Keratinocyte (primary cell): Measurements from ENCODE around the gene PLCB3. TPM values are rescaled to one million over a fixed set of nuclear protein-coding genes. Genes with fewer than 3 reads are reported as not detected.

ENCODE experiments used
- DNase-seq: peaks from one replicate; pipeline ENCODE4 v3.0.0-alpha.2; 2011; ENCODE audit warnings: low read depth, missing footprints, low spot score
- FAIRE-seq: peaks from 2 replicates; lab custom pipeline; 2011; peaks lifted over from hg19 to GRCh38; lab: Jason Lieb, UNC
- H2AFZ ChIP-seq: 2 replicates; pipeline ENCODE4 v1.6.0; 2012; ENCODE audit warnings: low read length, control low read depth, inconsistent platforms; ENCODE audit not compliant: control insufficient read depth
- H3K27ac ChIP-seq: 2 replicates; pipeline ENCODE4 v1.5.1; 2011; ENCODE audit warnings: low read length; ENCODE audit not compliant: control insufficient read depth, insufficient read depth
- H3K27me3 ChIP-seq: 3 replicates; pipeline ENCODE4 v1.6.0; 2011; ENCODE audit warnings: low read length; ENCODE audit not compliant: control insufficient read depth, insufficient read depth; ENCODE audit errors: extremely low read depth
- H3K36me3 ChIP-seq, 2 experiments: 2 replicates in 1 of 2; 3 replicates in 1 of 2; pipeline ENCODE4 v1.5.1; 2011; ENCODE audit warnings: low read length in 2 of 2, mild to moderate bottlenecking in 1 of 2; ENCODE audit not compliant: control insufficient read depth in 2 of 2, insufficient read depth in 2 of 2; ENCODE audit errors: extremely low read depth in 1 of 2
- H3K4me1 ChIP-seq: 3 replicates; pipeline ENCODE4 v1.5.1; 2011; ENCODE audit warnings: low read length; ENCODE audit not compliant: control insufficient read depth, insufficient read depth; ENCODE audit errors: extremely low read depth
- H3K4me2 ChIP-seq: 3 replicates; pipeline ENCODE4 v1.6.0; 2011; ENCODE audit warnings: low read depth, low read length; ENCODE audit not compliant: control insufficient read depth, insufficient read depth; ENCODE audit errors: extremely low read depth
- H3K4me3 ChIP-seq, 3 experiments: fragments of 200-600 bp in 1 of 3; sonication (generic) in 1 of 3; 2 replicates in 2 of 3; 3 replicates in 1 of 3; pipeline ENCODE4 v1.5.1; 2011 to 2016; ENCODE audit warnings: low read length in 3 of 3, mild to moderate bottlenecking in 3 of 3, control low read depth in 2 of 3, inconsistent platforms in 1 of 3, low read depth in 1 of 3, mixed read lengths in 1 of 3, mixed run types in 1 of 3, moderate library complexity in 1 of 3; ENCODE audit not compliant: control insufficient read depth in 2 of 3, insufficient read depth in 2 of 3; ENCODE audit errors: extremely low read depth in 1 of 3
- H3K79me2 ChIP-seq: 2 replicates; pipeline ENCODE4 v1.6.0; 2012; ENCODE audit warnings: low read length; ENCODE audit not compliant: control insufficient read depth, insufficient read depth
- H3K9ac ChIP-seq: 3 replicates; pipeline ENCODE4 v1.6.0; 2011; ENCODE audit warnings: low read length; ENCODE audit not compliant: control insufficient read depth, insufficient read depth; ENCODE audit errors: extremely low read depth
- H3K9me1 ChIP-seq: 3 replicates; pipeline ENCODE4 v1.6.0; 2011; ENCODE audit warnings: low read length; ENCODE audit not compliant: control insufficient read depth, insufficient read depth; ENCODE audit errors: extremely low read depth
- H3K9me3 ChIP-seq: 2 replicates; pipeline ENCODE4 v1.5.1; 2012; ENCODE audit warnings: low read depth, low read length; ENCODE audit not compliant: control insufficient read depth
- H4K20me1 ChIP-seq: 3 replicates; pipeline ENCODE4 v1.6.0; 2011; ENCODE audit warnings: low read length; ENCODE audit not compliant: control insufficient read depth, insufficient read depth; ENCODE audit errors: extremely low read depth
- EZH2 ChIP-seq: IDR thresholded peaks from one replicate; pipeline ENCODE4 v1.6.1; 2012; ENCODE audit warnings: inconsistent platforms, mild to moderate bottlenecking, low read length, moderate library complexity
- dilution Hi-C: fragments of 300-500 bp; cut with MboI; formaldehyde crosslinking; loops from one replicate; pipeline ENCODE4 v1.7.0; 2020; ENCODE audit warnings: low sequenced_read_pairs; ENCODE audit not compliant: extremely low pct_ligation_motif_present
- polyA plus RNA-seq, 5 experiments: library from polyadenylated mRNA; depleted of rRNA in 3 of 5; stranded (reverse) in 3 of 5; stranded (forward) in 1 of 5; unstranded in 1 of 5; fragments of >200 nt; gene quantifications; 1 replicate in 1 of 5; 2 replicates in 3 of 5; 3 replicates in 1 of 5; pipeline versions ENCODE4 v1.2.1 to v1.2.3, GENCODE V29; 2011 to 2012; ENCODE audit warnings: missing spikeins in 2 of 5, low read depth in 1 of 5, low replicate concordance in 1 of 5
- TF ChIP-seq, protein P1 (sequence below), 3 experiments: IDR thresholded peaks in 1 of 3; conservative IDR thresholded peaks in 1 of 3; optimal IDR thresholded peaks in 1 of 3; 2 replicates in 2 of 3; 3 replicates in 1 of 3; pipeline versions ENCODE3 to v1.5.1; 2011; ENCODE audit warnings: low read length in 3 of 3, mild to moderate bottlenecking in 3 of 3, moderate library complexity in 2 of 3, control low read depth in 1 of 3, inconsistent platforms in 1 of 3; ENCODE audit not compliant: insufficient read depth in 2 of 3; ENCODE audit errors: extremely low read depth in 1 of 3

PLCB3 gene
- polyA plus RNA-seq, 1 donor (not counting 4 experiments of a cell fraction or from before 2014, with no cell fraction given) = 32.5 TPM

- H3K9ac ChIP-seq = no peak overlapping the region
- H3K36me3 ChIP-seq = peaks cover 51 to 72% of the 10 kb centered on the region in 2 experiments
- no peaks in the 10 kb centered on the region for H3K9me3 ChIP-seq
- peaks cover 17% of the 10 kb centered on the region for H3K4me1 ChIP-seq
- no peak overlapping the region for H2AFZ ChIP-seq
- H3K27ac ChIP-seq = no peak overlapping the region
- H4K20me1 ChIP-seq = no peaks in the 10 kb centered on the region
- FAIRE-seq (no peak), DNase-seq (no peak)
- H3K4me3 ChIP-seq = no peak overlapping the region
- dilution Hi-C loops = no loop called here
- H3K4me2 ChIP-seq = no peak overlapping the region
- TF ChIP-seq, protein P1, sequence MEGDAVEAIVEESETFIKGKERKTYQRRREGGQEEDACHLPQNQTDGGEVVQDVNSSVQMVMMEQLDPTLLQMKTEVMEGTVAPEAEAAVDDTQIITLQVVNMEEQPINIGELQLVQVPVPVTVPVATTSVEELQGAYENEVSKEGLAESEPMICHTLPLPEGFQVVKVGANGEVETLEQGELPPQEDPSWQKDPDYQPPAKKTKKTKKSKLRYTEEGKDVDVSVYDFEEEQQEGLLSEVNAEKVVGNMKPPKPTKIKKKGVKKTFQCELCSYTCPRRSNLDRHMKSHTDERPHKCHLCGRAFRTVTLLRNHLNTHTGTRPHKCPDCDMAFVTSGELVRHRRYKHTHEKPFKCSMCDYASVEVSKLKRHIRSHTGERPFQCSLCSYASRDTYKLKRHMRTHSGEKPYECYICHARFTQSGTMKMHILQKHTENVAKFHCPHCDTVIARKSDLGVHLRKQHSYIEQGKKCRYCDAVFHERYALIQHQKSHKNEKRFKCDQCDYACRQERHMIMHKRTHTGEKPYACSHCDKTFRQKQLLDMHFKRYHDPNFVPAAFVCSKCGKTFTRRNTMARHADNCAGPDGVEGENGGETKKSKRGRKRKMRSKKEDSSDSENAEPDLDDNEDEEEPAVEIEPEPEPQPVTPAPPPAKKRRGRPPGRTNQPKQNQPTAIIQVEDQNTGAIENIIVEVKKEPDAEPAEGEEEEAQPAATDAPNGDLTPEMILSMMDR (optimal IDR thresholded peaks at IDR 0.05 in 1 of 3, IDR thresholded peaks at IDR 0.05 in 1 of 3, conservative IDR thresholded peaks at IDR 0.05 in 1 of 3; ENCODE audit: extremely low read depth in 1 of 3, insufficient read depth in 2 of 3, low read length in 3 of 3) = no peak
- TF ChIP-seq EZH2 = no peak
- peaks cover 2% of the 10 kb centered on the region for H3K9me1 ChIP-seq
- H3K27me3 ChIP-seq = no peaks in the 10 kb centered on the region
- H3K79me2 ChIP-seq = peaks cover 22% of the 10 kb centered on the region
These were observed 7.7 kb downstream of the PLCB3 start for GRCh38 chr11:64258946-64259532.

DNA sequence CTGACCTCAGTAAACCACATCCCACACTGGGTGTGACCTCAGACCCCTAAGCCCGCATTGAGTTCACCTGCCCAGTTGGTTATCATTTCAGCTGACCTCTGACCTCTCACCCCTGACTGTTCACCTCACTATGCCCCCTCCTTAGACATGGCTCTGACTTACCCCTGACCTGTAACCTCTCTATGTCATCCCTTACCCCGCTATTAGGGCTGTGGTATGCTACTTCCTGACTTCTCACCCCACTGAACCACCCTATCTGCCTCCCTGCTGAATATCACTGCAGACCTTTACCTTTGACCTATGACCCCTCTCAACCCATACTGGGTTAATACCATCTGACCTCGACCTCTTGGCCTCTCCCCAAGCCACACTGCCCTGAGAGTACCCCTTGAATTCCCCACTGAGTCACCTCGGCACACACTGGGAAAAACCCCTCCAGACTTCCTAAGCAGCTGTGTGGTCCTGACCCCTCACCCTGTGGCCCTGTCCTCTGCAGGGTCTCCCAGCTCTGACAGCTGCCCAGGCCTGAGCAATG lies 8.3 kb downstream of the PLCB3 start:
- FAIRE-seq (no peak), DNase-seq (no peak)
- Histone ChIP-seq H3K79me2 (peaks cover 16% of the 10 kb centered on the region), H3K9me1 (peaks cover 2% of the 10 kb centered on the region), H3K4me1 (peaks cover 17% of the 10 kb centered on the region), H3K4me3 (no peak overlapping the region), H3K9ac (no peak overlapping the region), H2AFZ (no peak overlapping the region), H3K36me3 (peaks cover 53 to 77% of the 10 kb centered on the region in 2 experiments), H3K4me2 (no peak overlapping the region), H3K27ac (no peak overlapping the region), H3K9me3 (no peaks in the 10 kb centered on the region), H4K20me1 (no peaks in the 10 kb centered on the region), H3K27me3 (no peaks in the 10 kb centered on the region)
- TF ChIP-seq, protein P1 (optimal IDR thresholded peaks at IDR 0.05 in 1 of 3, IDR thresholded peaks at IDR 0.05 in 1 of 3, conservative IDR thresholded peaks at IDR 0.05 in 1 of 3; ENCODE audit: extremely low read depth in 1 of 3, insufficient read depth in 2 of 3, low read length in 3 of 3) = no peak
- TF ChIP-seq EZH2 = no peak
- dilution Hi-C loops = no loop called here
